ENCODE measurements around the gene SERINC2.

SERINC2 gene

DNA sequence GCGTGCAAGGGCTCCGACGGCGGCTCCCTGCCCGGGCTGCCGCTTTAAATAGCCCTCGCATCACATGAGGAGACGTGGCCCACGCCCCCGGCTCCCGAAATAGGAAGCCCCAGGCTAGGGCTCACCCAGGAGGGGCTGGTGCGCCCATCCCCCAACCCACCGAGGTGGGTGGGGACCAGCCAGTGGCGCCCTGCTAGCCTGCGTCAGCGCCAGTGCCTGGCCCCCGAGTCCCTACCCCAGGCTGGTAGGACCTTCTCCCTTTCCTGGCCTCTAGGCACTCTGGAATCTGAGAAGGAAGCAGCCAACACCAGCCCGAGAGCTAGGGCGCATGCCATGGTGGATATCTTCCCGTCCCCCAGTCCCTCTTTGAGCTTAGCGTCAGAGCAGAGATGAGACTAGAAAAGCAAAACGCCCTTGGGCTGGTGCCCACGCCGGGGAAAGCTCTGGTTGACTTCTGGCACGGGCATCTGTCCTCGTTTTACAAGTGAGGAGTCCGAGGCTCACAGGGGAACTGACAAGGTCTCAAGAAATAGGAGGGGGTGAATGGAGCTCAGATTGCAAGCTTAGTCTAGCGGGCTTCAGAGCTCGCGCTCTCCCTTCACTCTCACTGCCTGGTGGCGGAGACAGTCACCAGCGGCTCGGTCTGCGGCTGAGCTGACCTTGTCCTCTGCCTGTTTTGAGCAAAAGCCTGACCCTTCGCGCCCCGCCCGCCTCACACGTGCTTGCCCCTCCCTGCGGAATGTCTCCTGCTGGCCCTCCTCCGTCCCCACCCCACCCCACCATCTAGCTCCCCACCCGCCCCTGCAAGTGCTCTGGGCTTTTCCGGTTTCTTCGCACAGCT lies 39.7 kb upstream of the SERINC2 start, which contains the start of gene FABP3:
FABP3 (minus strand) TSS at position 21 of the 841 bp plus-strand sequence. CDS start 62 bp downstream, outside the sequence.
- H4K20me1 ChIP-seq (ENCODE audit: insufficient read depth, low read length), result no peaks in the 10 kb centered on the region
- H3K36me3 ChIP-seq (replicated peaks; ENCODE audit: insufficient read depth, low read length), result no peaks in the 10 kb centered on the region
- no peak within 1 kb of the TSS for H3K27ac ChIP-seq (ENCODE audit: low read length)
- H2AFZ ChIP-seq (ENCODE audit: low read length), result no peak within 1 kb of the TSS
- H3K9me3 ChIP-seq (replicated peaks; ENCODE audit: insufficient read depth, low read length), result no peaks in the 10 kb centered on the region
- H3K9ac ChIP-seq (ENCODE audit: low read length), result no peak within 1 kb of the TSS
- no peaks in the 10 kb centered on the region for H3F3A ChIP-seq (ENCODE audit: insufficient read depth, low read length)
- H3K9me2 ChIP-seq (replicated peaks; ENCODE audit: insufficient read depth, low read length), result no peaks in the 10 kb centered on the region
- H3K79me2 ChIP-seq (ENCODE audit: low read length), result no peaks in the 10 kb centered on the region
- no peaks in the 10 kb centered on the region for H3K27me3 ChIP-seq (replicated peaks; ENCODE audit: insufficient read depth, low read length)
- H3K4me1 ChIP-seq (ENCODE audit: low read length), result no peaks in the 10 kb centered on the region
- DNase-seq, result no peak
- H3K4me3 ChIP-seq (ENCODE audit: low read length), result no peak within 1 kb of the TSS
- TF ChIP-seq EZH2 (optimal IDR thresholded peaks at IDR 0.05; ENCODE audit: low read depth, low read length) (no peak), EZH2phosphoT487 (IDR thresholded peaks at IDR 0.05; ENCODE audit: low read length) (no peak)
- TF ChIP-seq, protein P1, sequence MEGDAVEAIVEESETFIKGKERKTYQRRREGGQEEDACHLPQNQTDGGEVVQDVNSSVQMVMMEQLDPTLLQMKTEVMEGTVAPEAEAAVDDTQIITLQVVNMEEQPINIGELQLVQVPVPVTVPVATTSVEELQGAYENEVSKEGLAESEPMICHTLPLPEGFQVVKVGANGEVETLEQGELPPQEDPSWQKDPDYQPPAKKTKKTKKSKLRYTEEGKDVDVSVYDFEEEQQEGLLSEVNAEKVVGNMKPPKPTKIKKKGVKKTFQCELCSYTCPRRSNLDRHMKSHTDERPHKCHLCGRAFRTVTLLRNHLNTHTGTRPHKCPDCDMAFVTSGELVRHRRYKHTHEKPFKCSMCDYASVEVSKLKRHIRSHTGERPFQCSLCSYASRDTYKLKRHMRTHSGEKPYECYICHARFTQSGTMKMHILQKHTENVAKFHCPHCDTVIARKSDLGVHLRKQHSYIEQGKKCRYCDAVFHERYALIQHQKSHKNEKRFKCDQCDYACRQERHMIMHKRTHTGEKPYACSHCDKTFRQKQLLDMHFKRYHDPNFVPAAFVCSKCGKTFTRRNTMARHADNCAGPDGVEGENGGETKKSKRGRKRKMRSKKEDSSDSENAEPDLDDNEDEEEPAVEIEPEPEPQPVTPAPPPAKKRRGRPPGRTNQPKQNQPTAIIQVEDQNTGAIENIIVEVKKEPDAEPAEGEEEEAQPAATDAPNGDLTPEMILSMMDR (IDR thresholded peaks at IDR 0.05; ENCODE audit: low read length), result no peak
- no peak within 1 kb of the TSS for H3K4me2 ChIP-seq (ENCODE audit: low read depth, low read length)

DNA sequence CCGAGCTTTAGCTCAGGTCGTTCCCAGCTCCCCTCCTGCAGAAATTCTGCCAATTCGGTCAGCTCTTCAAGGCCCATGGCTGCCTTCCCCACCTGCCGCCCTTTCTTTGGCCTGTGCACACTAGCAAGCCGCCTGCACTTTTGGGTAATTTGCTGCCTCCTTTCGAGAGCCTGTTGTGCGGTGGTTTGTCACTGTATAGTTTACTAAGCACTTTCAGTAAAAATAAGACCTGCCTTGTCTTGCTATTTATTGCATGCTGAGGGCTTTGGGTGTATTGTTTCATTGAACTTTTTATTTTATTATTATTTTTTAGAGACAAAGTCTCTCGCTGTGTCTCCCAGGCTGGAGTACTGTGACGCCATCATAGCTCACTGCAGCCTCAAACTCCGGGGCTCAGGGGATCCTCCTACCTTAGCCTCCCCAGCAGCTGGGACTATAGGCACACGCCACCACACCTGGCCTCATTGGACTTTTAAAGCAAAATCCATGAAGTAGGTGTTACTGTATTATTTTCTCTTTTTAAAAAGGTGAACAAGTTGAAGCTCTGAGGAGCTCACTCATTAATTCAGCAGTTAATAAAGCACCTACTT lies 39.0 kb upstream of the SERINC2 start:
- Histone ChIP-seq H3K9ac (ENCODE audit: low read length) (no peak overlapping the region), H4K20me1 (ENCODE audit: insufficient read depth, low read length) (no peaks in the 10 kb centered on the region), H3K36me3 (replicated peaks; ENCODE audit: insufficient read depth, low read length) (no peaks in the 10 kb centered on the region), H3K4me3 (ENCODE audit: low read length) (no peak overlapping the region), H3K27ac (ENCODE audit: low read length) (no peak overlapping the region), H3K27me3 (replicated peaks; ENCODE audit: insufficient read depth, low read length) (no peaks in the 10 kb centered on the region), H3K4me1 (ENCODE audit: low read length) (no peaks in the 10 kb centered on the region), H3K9me3 (replicated peaks; ENCODE audit: insufficient read depth, low read length) (no peaks in the 10 kb centered on the region), H3K79me2 (ENCODE audit: low read length) (no peaks in the 10 kb centered on the region), H3F3A (ENCODE audit: insufficient read depth, low read length) (no peaks in the 10 kb centered on the region), H3K9me2 (replicated peaks; ENCODE audit: insufficient read depth, low read length) (no peaks in the 10 kb centered on the region), H3K4me2 (ENCODE audit: low read depth, low read length) (no peak overlapping the region), H2AFZ (ENCODE audit: low read length) (no peak overlapping the region)
- DNase-seq, result no peak
- TF ChIP-seq, protein P1 (IDR thresholded peaks at IDR 0.05; ENCODE audit: low read length), result no peak

DNA sequence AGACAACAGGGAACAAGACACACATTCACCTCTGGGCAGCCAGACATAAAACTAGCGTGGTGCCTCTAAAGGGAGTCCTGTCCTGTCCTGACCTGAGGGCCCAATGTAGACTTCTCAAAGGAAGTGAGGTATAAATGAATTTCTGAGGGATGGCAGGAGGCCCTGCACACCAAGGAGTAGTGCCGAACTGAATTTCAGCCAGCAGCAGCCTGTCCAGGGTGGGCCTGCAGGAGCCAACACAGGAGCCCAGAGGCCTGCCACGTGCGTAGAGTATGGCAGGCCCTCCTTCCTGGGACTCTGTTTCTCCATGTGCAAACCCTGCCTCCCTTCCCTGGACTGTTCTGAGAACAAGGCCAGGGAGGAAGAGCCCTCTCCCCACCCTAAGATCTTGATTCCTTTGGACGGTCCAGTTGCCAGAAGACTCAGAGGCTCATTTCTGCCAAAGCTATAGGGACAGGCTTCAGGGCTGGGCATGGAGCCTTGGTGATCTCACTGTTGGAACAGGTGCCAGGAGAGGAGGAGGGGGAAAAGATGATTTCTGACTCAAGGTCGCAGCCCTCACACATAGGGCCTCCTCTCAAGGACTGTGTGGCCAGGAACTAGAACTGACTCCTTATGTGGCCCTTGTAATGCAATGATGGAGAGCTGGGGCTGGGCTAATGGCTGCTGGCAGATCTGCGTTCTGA lies 38.4 kb upstream of the SERINC2 start:
- no peaks in the 10 kb centered on the region for H3K79me2 ChIP-seq (ENCODE audit: low read length)
- no peak overlapping the region for H3K9ac ChIP-seq (ENCODE audit: low read length)
- H3K4me3 ChIP-seq (ENCODE audit: low read length), result no peak overlapping the region
- H3K27me3 ChIP-seq (replicated peaks; ENCODE audit: insufficient read depth, low read length), result no peaks in the 10 kb centered on the region
- H3F3A ChIP-seq (ENCODE audit: insufficient read depth, low read length), result no peaks in the 10 kb centered on the region
- no peaks in the 10 kb centered on the region for H3K4me1 ChIP-seq (ENCODE audit: low read length)
- no peaks in the 10 kb centered on the region for H3K36me3 ChIP-seq (replicated peaks; ENCODE audit: insufficient read depth, low read length)
- no peaks in the 10 kb centered on the region for H4K20me1 ChIP-seq (ENCODE audit: insufficient read depth, low read length)
- no peak overlapping the region for H3K27ac ChIP-seq (ENCODE audit: low read length)
- no peaks in the 10 kb centered on the region for H3K9me3 ChIP-seq (replicated peaks; ENCODE audit: insufficient read depth, low read length)
- no peak overlapping the region for H3K4me2 ChIP-seq (ENCODE audit: low read depth, low read length)
- no peak for DNase-seq
- no peaks in the 10 kb centered on the region for H3K9me2 ChIP-seq (replicated peaks; ENCODE audit: insufficient read depth, low read length)
- TF ChIP-seq EZH2 (optimal IDR thresholded peaks at IDR 0.05; ENCODE audit: low read depth, low read length) (no peak), EZH2phosphoT487 (IDR thresholded peaks at IDR 0.05; ENCODE audit: low read length) (no peak)
- TF ChIP-seq, protein P1 (IDR thresholded peaks at IDR 0.05; ENCODE audit: low read length), result no peak
- H2AFZ ChIP-seq (ENCODE audit: low read length), result no peak overlapping the region
